KBM-7 (cell line): Measurements from ENCODE around the gene HSH2D.
"Not testable (repeated sequence)": the region's sequence is repeated elsewhere in the genome, so short reads cannot be mapped to it uniquely, and the experiment has no call there.

Experiments
- DNase-seq: peaks from one replicate; pipeline ENCODE4 v3.0.0-alpha.2; 2015
- in situ Hi-C: fragments of 300-500 bp; cut with MboI; formaldehyde crosslinking; loops from 2 replicates; pipeline ENCODE4 v1.14.3; 2020; ENCODE audit warnings: low sequenced_read_pairs, low pct_unique_long_range_greater_than_20kb, mixed read lengths

Gene HSH2D

GRCh38 chr19:16143399-16144215, at the start of gene HSH2D:
TSS of gene HSH2D (plus strand) at chr19:16143685. CDS start at chr19:16148751, 5,066 bp downstream.
- in situ Hi-C loops = no loop called here
- peak; percentile 76 for DNase-seq

GRCh38 chr19:16094360-16095070, 49.0 kb upstream of the HSH2D start:
- in situ Hi-C loops = no loop called here
- DNase-seq = no peak

- in situ Hi-C loops = no loop called here
- DNase-seq = no peak
Measured at GRCh38 chr19:16095071-16095571, 48.4 kb upstream of the HSH2D start.

GRCh38 chr19:16096280-16096855, 47.1 kb upstream of the HSH2D start:
- in situ Hi-C loops = no loop called here
- no peak for DNase-seq

- no peak for DNase-seq
- in situ Hi-C loops = no loop called here
Measured at GRCh38 chr19:16098416-16098768, 45.1 kb upstream of the HSH2D start.

GRCh38 chr19:16098821-16099220, 44.7 kb upstream of the HSH2D start:
- no peak for DNase-seq
- in situ Hi-C loops = no loop called here

GRCh38 chr19:16099314-16099965, 44.0 kb upstream of the HSH2D start:
- DNase-seq, in situ Hi-C loops: not testable (repeated sequence)

GRCh38 chr19:16100524-16100923, 43.0 kb upstream of the HSH2D start:
- in situ Hi-C loops = no loop called here

GRCh38 chr19:16104722-16105121, 38.8 kb upstream of the HSH2D start:
- in situ Hi-C loops = no loop called here
- DNase-seq = no peak

More at GRCh38 chr19:16100524-16100923, 43.0 kb upstream of the HSH2D start:
- no peak for DNase-seq

GRCh38 chr19:16106121-16106520, 37.4 kb upstream of the HSH2D start:
- DNase-seq = peak; percentile 50
- in situ Hi-C loops = no loop called here

- in situ Hi-C loops = no loop called here
- DNase-seq = peak; percentile 100
Measured at GRCh38 chr19:16111160-16111908, 32.2 kb upstream of the HSH2D start, which contains the start of gene RAB8A. TSS of gene RAB8A (plus strand) at chr19:16111889. CDS start at chr19:16111902, 13 bp downstream.

GRCh38 chr19:16111909-16112752, 31.4 kb upstream of the HSH2D start:
- in situ Hi-C loops = no loop called here

GRCh38 chr19:16112778-16113177, 30.7 kb upstream of the HSH2D start:
- in situ Hi-C loops = no loop called here
- DNase-seq = peak; percentile 44

More at GRCh38 chr19:16111909-16112752, 31.4 kb upstream of the HSH2D start:
- no peak for DNase-seq

- in situ Hi-C loops = no loop called here
- peak; percentile 60 for DNase-seq
Measured at GRCh38 chr19:16113727-16114126, 29.8 kb upstream of the HSH2D start.

GRCh38 chr19:16115301-16116039, 28.0 kb upstream of the HSH2D start:
- no peak for DNase-seq
- in situ Hi-C loops = no loop called here

GRCh38 chr19:16116067-16116466, 27.4 kb upstream of the HSH2D start:
- in situ Hi-C loops = no loop called here
- DNase-seq = no peak

- no peak for DNase-seq
- in situ Hi-C loops = no loop called here
Measured at GRCh38 chr19:16117594-16118033, 25.9 kb upstream of the HSH2D start.
